KMS-11 (cell line): ENCODE results near the gene COL12A1.
"Not testable (repeated sequence)": the region's sequence is repeated elsewhere in the genome, so short reads cannot be mapped to it uniquely, and the experiment has no call there.

Source experiments
- H2AFZ ChIP-seq: fragments of 200-600 bp; sonication (generic); 2 replicates; pipeline ENCODE4 v1.6.1; 2016; ENCODE audit warnings: antibody characterized with exemption, mixed run types, low read depth
- H3K27ac ChIP-seq: fragments of 200-600 bp; sonication (generic); 2 replicates; pipeline ENCODE4 v1.6.1; 2016; ENCODE audit warnings: mild to moderate bottlenecking, mixed run types
- H3K27me3 ChIP-seq: fragments of 200-600 bp; sonication (generic); 2 replicates; pipeline ENCODE4 v1.6.1; 2017; ENCODE audit warnings: mild to moderate bottlenecking, low read depth, mixed run types, moderate library complexity; ENCODE audit not compliant: insufficient read depth
- H3K36me3 ChIP-seq: fragments of 200-600 bp; sonication (generic); 2 replicates; pipeline ENCODE4 v1.6.1; 2017; ENCODE audit warnings: mild to moderate bottlenecking, mixed run types; ENCODE audit not compliant: insufficient read depth
- H3K4me1 ChIP-seq: fragments of 200-600 bp; sonication (generic); 2 replicates; pipeline ENCODE4 v1.6.1; 2016; ENCODE audit warnings: mild to moderate bottlenecking, low read depth, mixed run types; ENCODE audit not compliant: poor library complexity, severe bottlenecking
- H3K4me2 ChIP-seq: fragments of 200-600 bp; sonication (generic); 2 replicates; pipeline ENCODE4 v1.7.0; 2016; ENCODE audit warnings: mild to moderate bottlenecking, mixed run types
- H3K4me3 ChIP-seq: fragments of 200-600 bp; sonication (generic); IDR thresholded peaks from 2 replicates; pipeline ENCODE4 v1.6.1; 2017; ENCODE audit warnings: low read depth, low read length, mixed read lengths; ENCODE audit not compliant: insufficient read depth
- H3K79me2 ChIP-seq: fragments of 200-600 bp; sonication (generic); 2 replicates; pipeline ENCODE4 v1.6.1; 2016; ENCODE audit warnings: low read depth, mixed run types; ENCODE audit not compliant: insufficient read depth
- H3K9ac ChIP-seq: fragments of 200-600 bp; sonication (generic); 2 replicates; pipeline ENCODE4 v1.6.1; 2016; ENCODE audit warnings: mild to moderate bottlenecking, mixed run types
- H4K20me1 ChIP-seq: fragments of 200-600 bp; sonication (generic); 2 replicates; pipeline ENCODE4 v1.6.1; 2016; ENCODE audit warnings: mild to moderate bottlenecking, mixed run types; ENCODE audit not compliant: insufficient read depth
- CTCF ChIP-seq: fragments of 200-600 bp; sonication (generic); conservative IDR thresholded peaks from 2 replicates; pipeline ENCODE4 v1.6.1; 2017; ENCODE audit warnings: low read depth, mild to moderate bottlenecking, antibody characterized with exemption, low read length, moderate library complexity, mixed read lengths

Gene COL12A1

GRCh38 chr6:75199889-75200288 is 6.0 kb downstream of the COL12A1 start:
- no peak for TF ChIP-seq CTCF
- Histone ChIP-seq H3K4me3 (no peak overlapping the region), H2AFZ (no peak overlapping the region), H3K4me1 (no peaks in the 10 kb centered on the region), H3K27ac (no peak overlapping the region), H3K27me3 (no peaks in the 10 kb centered on the region), H3K9ac (no peak overlapping the region), H3K4me2 (no peak overlapping the region), H3K36me3 (no peaks in the 10 kb centered on the region), H4K20me1 (no peaks in the 10 kb centered on the region), H3K79me2 (no peaks in the 10 kb centered on the region)

- no peak for TF ChIP-seq CTCF
- Histone ChIP-seq H3K4me3 (no peak overlapping the region), H4K20me1 (no peaks in the 10 kb centered on the region), H3K4me2 (no peak overlapping the region), H3K4me1 (no peaks in the 10 kb centered on the region), H3K27ac (no peak overlapping the region), H3K27me3 (no peaks in the 10 kb centered on the region), H2AFZ (no peak overlapping the region), H3K36me3 (no peaks in the 10 kb centered on the region), H3K79me2 (no peaks in the 10 kb centered on the region), H3K9ac (no peak overlapping the region)
Observed at GRCh38 chr6:75196081-75196687, 9.7 kb downstream of the COL12A1 start.

- Histone ChIP-seq H2AFZ (no peak overlapping the region), H3K4me2 (no peak overlapping the region), H3K79me2 (no peaks in the 10 kb centered on the region), H4K20me1 (no peaks in the 10 kb centered on the region), H3K36me3 (no peaks in the 10 kb centered on the region), H3K4me1 (no peaks in the 10 kb centered on the region), H3K4me3 (no peak overlapping the region), H3K9ac (no peak overlapping the region), H3K27me3 (no peaks in the 10 kb centered on the region), H3K27ac (no peak overlapping the region)
- TF ChIP-seq CTCF: no peak
Observed at GRCh38 chr6:75188221-75188925, 17.5 kb downstream of the COL12A1 start.

- not testable (repeated sequence) for H3K9ac ChIP-seq, H3K27ac ChIP-seq, H3K4me2 ChIP-seq, H4K20me1 ChIP-seq, H3K27me3 ChIP-seq, H3K79me2 ChIP-seq, H3K4me3 ChIP-seq, H3K36me3 ChIP-seq, H3K4me1 ChIP-seq, H2AFZ ChIP-seq
Observed at GRCh38 chr6:75186581-75186980, 19.3 kb downstream of the COL12A1 start.

GRCh38 chr6:75183099-75183541 is 22.7 kb downstream of the COL12A1 start:
- H3K4me2 ChIP-seq: no peak overlapping the region
- H3K4me1 ChIP-seq: no peaks in the 10 kb centered on the region
- no peak overlapping the region for H2AFZ ChIP-seq
- no peaks in the 10 kb centered on the region for H3K27me3 ChIP-seq
- H3K9ac ChIP-seq: no peak overlapping the region
- H4K20me1 ChIP-seq: no peaks in the 10 kb centered on the region
- H3K4me3 ChIP-seq: no peak overlapping the region
- H3K27ac ChIP-seq: no peak overlapping the region
- TF ChIP-seq CTCF: no peak
- no peaks in the 10 kb centered on the region for H3K79me2 ChIP-seq
- H3K36me3 ChIP-seq: no peaks in the 10 kb centered on the region
